Astrocyte (in vitro differentiated cells and primary cell): Measurements from ENCODE around the gene DUSP2.

ENCODE experiments used
- CTCF ChIP-seq: IDR thresholded peaks from 2 replicates; pipeline ENCODE4 v1.5.1; 2011; ENCODE audit warnings: low read depth, mild to moderate bottlenecking, inconsistent platforms, low read length, moderate library complexity; ENCODE audit not compliant: insufficient read depth
- EZH2 ChIP-seq: IDR thresholded peaks from 2 replicates; pipeline ENCODE4 v1.6.1; 2012; ENCODE audit warnings: mild to moderate bottlenecking, low read length, inconsistent platforms; ENCODE audit not compliant: insufficient read depth

GRCh38 chr2:96103761-96104486 is 41.3 kb downstream of the DUSP2 start:
- no peak for TF ChIP-seq CTCF
- TF ChIP-seq EZH2 = no peak
